ENCODE data around the gene CAPN5. TPM values are rescaled to one million over a fixed set of nuclear protein-coding genes. Genes with fewer than 3 reads are reported as not detected.

The CAPN5 gene
- total and polyA plus RNA-seq, 2 experiments from 2014 or later, result 10.2 to 32.2 TPM

- H4K20me1 ChIP-seq (replicated peaks; ENCODE audit: insufficient read depth), result no peaks in the 10 kb centered on the region
Measured at GRCh38 chr11:77057938-77058474, 8.8 kb upstream of the CAPN5 start.

More at GRCh38 chr11:77057938-77058474, 8.8 kb upstream of the CAPN5 start:
- H3K4me2 ChIP-seq, result no peak overlapping the region
- peaks cover 3% of the 10 kb centered on the region; the same call in 2 of the 3 replicates for H3K4me1 Mint-ChIP-seq
- no peak overlapping the region for H2AFZ ChIP-seq
- TF ChIP-seq, protein P1, sequence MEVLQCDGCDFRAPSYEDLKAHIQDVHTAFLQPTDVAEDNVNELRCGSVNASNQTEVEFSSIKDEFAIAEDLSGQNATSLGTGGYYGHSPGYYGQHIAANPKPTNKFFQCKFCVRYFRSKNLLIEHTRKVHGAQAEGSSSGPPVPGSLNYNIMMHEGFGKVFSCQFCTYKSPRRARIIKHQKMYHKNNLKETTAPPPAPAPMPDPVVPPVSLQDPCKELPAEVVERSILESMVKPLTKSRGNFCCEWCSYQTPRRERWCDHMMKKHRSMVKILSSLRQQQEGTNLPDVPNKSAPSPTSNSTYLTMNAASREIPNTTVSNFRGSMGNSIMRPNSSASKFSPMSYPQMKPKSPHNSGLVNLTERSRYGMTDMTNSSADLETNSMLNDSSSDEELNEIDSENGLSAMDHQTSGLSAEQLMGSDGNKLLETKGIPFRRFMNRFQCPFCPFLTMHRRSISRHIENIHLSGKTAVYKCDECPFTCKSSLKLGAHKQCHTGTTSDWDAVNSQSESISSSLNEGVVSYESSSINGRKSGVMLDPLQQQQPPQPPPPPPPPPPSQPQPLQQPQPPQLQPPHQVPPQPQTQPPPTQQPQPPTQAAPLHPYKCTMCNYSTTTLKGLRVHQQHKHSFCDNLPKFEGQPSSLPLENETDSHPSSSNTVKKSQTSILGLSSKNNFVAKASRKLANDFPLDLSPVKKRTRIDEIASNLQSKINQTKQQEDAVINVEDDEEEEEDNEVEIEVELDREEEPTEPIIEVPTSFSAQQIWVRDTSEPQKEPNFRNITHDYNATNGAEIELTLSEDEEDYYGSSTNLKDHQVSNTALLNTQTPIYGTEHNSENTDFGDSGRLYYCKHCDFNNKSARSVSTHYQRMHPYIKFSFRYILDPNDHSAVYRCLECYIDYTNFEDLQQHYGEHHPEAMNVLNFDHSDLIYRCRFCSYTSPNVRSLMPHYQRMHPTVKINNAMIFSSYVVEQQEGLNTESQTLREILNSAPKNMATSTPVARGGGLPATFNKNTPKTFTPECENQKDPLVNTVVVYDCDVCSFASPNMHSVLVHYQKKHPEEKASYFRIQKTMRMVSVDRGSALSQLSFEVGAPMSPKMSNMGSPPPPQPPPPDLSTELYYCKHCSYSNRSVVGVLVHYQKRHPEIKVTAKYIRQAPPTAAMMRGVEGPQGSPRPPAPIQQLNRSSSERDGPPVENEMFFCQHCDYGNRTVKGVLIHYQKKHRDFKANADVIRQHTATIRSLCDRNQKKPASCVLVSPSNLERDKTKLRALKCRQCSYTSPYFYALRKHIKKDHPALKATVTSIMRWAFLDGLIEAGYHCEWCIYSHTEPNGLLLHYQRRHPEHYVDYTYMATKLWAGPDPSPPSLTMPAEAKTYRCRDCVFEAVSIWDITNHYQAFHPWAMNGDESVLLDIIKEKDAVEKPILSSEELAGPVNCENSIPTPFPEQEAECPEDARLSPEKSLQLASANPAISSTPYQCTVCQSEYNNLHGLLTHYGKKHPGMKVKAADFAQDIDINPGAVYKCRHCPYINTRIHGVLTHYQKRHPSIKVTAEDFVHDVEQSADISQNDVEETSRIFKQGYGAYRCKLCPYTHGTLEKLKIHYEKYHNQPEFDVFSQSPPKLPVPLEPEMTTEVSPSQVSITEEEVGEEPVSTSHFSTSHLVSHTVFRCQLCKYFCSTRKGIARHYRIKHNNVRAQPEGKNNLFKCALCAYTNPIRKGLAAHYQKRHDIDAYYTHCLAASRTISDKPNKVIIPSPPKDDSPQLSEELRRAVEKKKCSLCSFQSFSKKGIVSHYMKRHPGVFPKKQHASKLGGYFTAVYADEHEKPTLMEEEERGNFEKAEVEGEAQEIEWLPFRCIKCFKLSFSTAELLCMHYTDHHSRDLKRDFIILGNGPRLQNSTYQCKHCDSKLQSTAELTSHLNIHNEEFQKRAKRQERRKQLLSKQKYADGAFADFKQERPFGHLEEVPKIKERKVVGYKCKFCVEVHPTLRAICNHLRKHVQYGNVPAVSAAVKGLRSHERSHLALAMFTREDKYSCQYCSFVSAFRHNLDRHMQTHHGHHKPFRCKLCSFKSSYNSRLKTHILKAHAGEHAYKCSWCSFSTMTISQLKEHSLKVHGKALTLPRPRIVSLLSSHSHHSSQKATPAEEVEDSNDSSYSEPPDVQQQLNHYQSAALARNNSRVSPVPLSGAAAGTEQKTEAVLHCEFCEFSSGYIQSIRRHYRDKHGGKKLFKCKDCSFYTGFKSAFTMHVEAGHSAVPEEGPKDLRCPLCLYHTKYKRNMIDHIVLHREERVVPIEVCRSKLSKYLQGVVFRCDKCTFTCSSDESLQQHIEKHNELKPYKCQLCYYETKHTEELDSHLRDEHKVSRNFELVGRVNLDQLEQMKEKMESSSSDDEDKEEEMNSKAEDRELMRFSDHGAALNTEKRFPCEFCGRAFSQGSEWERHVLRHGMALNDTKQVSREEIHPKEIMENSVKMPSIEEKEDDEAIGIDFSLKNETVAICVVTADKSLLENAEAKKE (CRISPR knock-in tag; IDR thresholded peaks at IDR 0.05), result no peak
- no peak for TF ChIP-seq STAT1 (IDR thresholded peaks at IDR 0.05; ENCODE audit: unreplicated experiment)
- TF ChIP-seq, protein P2, sequence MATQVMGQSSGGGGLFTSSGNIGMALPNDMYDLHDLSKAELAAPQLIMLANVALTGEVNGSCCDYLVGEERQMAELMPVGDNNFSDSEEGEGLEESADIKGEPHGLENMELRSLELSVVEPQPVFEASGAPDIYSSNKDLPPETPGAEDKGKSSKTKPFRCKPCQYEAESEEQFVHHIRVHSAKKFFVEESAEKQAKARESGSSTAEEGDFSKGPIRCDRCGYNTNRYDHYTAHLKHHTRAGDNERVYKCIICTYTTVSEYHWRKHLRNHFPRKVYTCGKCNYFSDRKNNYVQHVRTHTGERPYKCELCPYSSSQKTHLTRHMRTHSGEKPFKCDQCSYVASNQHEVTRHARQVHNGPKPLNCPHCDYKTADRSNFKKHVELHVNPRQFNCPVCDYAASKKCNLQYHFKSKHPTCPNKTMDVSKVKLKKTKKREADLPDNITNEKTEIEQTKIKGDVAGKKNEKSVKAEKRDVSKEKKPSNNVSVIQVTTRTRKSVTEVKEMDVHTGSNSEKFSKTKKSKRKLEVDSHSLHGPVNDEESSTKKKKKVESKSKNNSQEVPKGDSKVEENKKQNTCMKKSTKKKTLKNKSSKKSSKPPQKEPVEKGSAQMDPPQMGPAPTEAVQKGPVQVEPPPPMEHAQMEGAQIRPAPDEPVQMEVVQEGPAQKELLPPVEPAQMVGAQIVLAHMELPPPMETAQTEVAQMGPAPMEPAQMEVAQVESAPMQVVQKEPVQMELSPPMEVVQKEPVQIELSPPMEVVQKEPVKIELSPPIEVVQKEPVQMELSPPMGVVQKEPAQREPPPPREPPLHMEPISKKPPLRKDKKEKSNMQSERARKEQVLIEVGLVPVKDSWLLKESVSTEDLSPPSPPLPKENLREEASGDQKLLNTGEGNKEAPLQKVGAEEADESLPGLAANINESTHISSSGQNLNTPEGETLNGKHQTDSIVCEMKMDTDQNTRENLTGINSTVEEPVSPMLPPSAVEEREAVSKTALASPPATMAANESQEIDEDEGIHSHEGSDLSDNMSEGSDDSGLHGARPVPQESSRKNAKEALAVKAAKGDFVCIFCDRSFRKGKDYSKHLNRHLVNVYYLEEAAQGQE (IDR thresholded peaks at IDR 0.05; ENCODE audit: unreplicated experiment), result no peak
- TF ChIP-seq JUNB (IDR thresholded peaks at IDR 0.05; ENCODE audit: unreplicated experiment), result no peak
- no peak for TF ChIP-seq NANOG (IDR thresholded peaks at IDR 0.05; ENCODE audit: borderline replicate concordance)
- no peak for TF ChIP-seq ZNF114 (CRISPR knock-in tag; IDR thresholded peaks at IDR 0.05)
- no peak overlapping the region for H3K27ac ChIP-seq (ENCODE audit: low read depth)
- no peaks in the 10 kb centered on the region for H3K36me3 ChIP-seq (ENCODE audit: insufficient read depth)
- H3K79me2 ChIP-seq (replicated peaks; ENCODE audit: insufficient read depth), result no peaks in the 10 kb centered on the region
- no peak overlapping the region for H3K27ac Mint-ChIP-seq
- no peak for DNase-seq (ENCODE audit: low spot score)
- H3K4me3 ChIP-seq, result no peak overlapping the region
- H3F3A ChIP-seq (replicated peaks; ENCODE audit: low read depth), result no peaks in the 10 kb centered on the region
- no peaks in the 10 kb centered on the region for H3K9me2 ChIP-seq (ENCODE audit: insufficient read depth)
- peaks cover 17% of the 10 kb centered on the region for H3K9me3 Mint-ChIP-seq
- ATAC-seq, result no peak
- H3K27me3 Mint-ChIP-seq (ENCODE audit: insufficient read depth, low read depth, poor library complexity), result no peaks in the 10 kb centered on the region
- no peaks in the 10 kb centered on the region; the same call in 1 of the 3 replicates for H3K36me3 Mint-ChIP-seq (ENCODE audit: low read depth)
- H3K4me3 Mint-ChIP-seq, result no peak overlapping the region
- no peaks in the 10 kb centered on the region for H3K27me3 ChIP-seq (ENCODE audit: insufficient read depth)
- H3K4me1 ChIP-seq (ENCODE audit: insufficient read depth), result 0 out of 2 replicates have a peak, but pooled peaks cover 6% of the 10 kb centered on the region

Data from GM23338 (cell line).